ENCODE data around the gene TOGARAM1.

Gene TOGARAM1

DNA sequence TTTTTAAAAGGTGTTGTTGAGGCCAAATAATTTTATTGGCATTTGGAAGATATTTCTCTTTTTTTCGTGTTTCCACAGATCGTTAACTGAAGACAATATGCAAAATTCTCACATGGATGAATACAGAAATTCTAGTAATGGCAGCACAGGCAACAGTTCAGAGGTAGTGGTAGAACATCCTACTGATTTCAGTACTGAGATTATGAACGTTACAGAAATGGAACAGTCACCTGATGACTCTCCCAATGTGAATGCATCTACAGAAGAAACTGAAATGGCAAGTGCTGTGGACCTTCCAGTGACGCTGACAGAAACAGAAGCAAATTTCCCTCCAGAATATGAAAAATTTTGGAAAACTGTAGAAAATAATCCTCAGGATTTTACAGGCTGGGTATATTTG is 133.2 kb downstream of the TOGARAM1 start:
- TF ChIP-seq, protein P1, sequence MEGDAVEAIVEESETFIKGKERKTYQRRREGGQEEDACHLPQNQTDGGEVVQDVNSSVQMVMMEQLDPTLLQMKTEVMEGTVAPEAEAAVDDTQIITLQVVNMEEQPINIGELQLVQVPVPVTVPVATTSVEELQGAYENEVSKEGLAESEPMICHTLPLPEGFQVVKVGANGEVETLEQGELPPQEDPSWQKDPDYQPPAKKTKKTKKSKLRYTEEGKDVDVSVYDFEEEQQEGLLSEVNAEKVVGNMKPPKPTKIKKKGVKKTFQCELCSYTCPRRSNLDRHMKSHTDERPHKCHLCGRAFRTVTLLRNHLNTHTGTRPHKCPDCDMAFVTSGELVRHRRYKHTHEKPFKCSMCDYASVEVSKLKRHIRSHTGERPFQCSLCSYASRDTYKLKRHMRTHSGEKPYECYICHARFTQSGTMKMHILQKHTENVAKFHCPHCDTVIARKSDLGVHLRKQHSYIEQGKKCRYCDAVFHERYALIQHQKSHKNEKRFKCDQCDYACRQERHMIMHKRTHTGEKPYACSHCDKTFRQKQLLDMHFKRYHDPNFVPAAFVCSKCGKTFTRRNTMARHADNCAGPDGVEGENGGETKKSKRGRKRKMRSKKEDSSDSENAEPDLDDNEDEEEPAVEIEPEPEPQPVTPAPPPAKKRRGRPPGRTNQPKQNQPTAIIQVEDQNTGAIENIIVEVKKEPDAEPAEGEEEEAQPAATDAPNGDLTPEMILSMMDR (IDR thresholded peaks at IDR 0.05; ENCODE audit: low read depth, low read length) = no peak
- no peak for DNase-seq (ENCODE audit: low read depth in 2 of 2)
- H3K4me3 ChIP-seq (replicated peaks in 1 of 2; ENCODE audit: low read depth in 2 of 2, low read length in 2 of 2) = no peak overlapping the region

- DNase-seq (ENCODE audit: low read depth in 2 of 2) = no peak
- TF ChIP-seq, protein P1 (IDR thresholded peaks at IDR 0.05; ENCODE audit: low read depth, low read length) = no peak
- no peak overlapping the region for H3K4me3 ChIP-seq (replicated peaks in 1 of 2; ENCODE audit: low read depth in 2 of 2, low read length in 2 of 2)
These were observed 134.2 kb downstream of the TOGARAM1 start for GRCh38 chr14:45096218-45096617.

- H3K4me3 ChIP-seq (replicated peaks in 1 of 2; ENCODE audit: low read depth in 2 of 2, low read length in 2 of 2) = no peak overlapping the region
- no peak for DNase-seq (ENCODE audit: low read depth in 2 of 2)
- TF ChIP-seq, protein P1 (IDR thresholded peaks at IDR 0.05; ENCODE audit: low read depth, low read length) = no peak
These were observed 141.8 kb downstream of the TOGARAM1 start for GRCh38 chr14:45103806-45104205.

GRCh38 chr14:45104561-45104960 is 142.6 kb downstream of the TOGARAM1 start:
- TF ChIP-seq, protein P1 (IDR thresholded peaks at IDR 0.05; ENCODE audit: low read depth, low read length) = no peak
- no peak for DNase-seq (ENCODE audit: low read depth in 2 of 2)
- no peak overlapping the region for H3K4me3 ChIP-seq (replicated peaks in 1 of 2; ENCODE audit: low read depth in 2 of 2, low read length in 2 of 2)

- H3K4me3 ChIP-seq (replicated peaks in 1 of 2; ENCODE audit: low read depth in 2 of 2, low read length in 2 of 2) = no peak overlapping the region
- TF ChIP-seq, protein P1 (IDR thresholded peaks at IDR 0.05; ENCODE audit: low read depth, low read length) = no peak
- peak; percentile 12 to 47 for DNase-seq (ENCODE audit: low read depth in 2 of 2)
These were observed 151.1 kb downstream of the TOGARAM1 start for GRCh38 chr14:45112896-45113781.

DNA sequence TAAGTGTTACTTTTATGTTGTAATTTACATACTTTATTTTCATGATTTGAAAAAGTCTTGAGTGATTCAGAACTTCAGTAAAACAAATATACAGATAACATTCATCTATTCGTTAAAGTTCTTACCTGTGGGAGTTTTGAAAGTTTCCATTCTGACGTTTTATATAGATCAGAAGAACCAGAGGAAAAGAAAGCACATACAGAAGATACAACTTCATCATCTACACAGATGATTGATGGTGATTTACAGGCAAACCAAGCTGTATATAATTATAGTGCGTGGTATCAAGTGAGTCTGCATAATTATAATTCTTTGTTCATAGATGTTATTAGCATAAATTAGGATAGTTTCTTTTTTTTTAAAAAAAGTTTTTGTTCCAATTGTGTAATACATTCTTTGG is 152.3 kb downstream of the TOGARAM1 start:
- TF ChIP-seq, protein P1 (IDR thresholded peaks at IDR 0.05; ENCODE audit: low read depth, low read length) = no peak
- DNase-seq (ENCODE audit: low read depth in 2 of 2) = no peak

More for the DNA sequence above, 152.3 kb downstream of the TOGARAM1 start:
- no peak overlapping the region for H3K4me3 ChIP-seq (replicated peaks in 1 of 2; ENCODE audit: low read depth in 2 of 2, low read length in 2 of 2)
